NCI-H526 (cell line): ENCODE data around the gene PUM1.
A peak's percentile ranks its signal among the peaks of the same experiment; 100 is the strongest.
"Not testable (repeated sequence)": the region's sequence is repeated elsewhere in the genome, so short reads cannot be mapped to it uniquely, and the experiment has no call there.

Experiments used
- DNase-seq, 2 experiments: peaks; one replicate each; lab custom pipeline; 2025; lab: John Stamatoyannopoulos, UW

Gene PUM1

GRCh38 chr1:31064111-31064717 lies 1.3 kb downstream of the PUM1 start:
- peak in 1 of 2 experiments; percentile 55 for DNase-seq

DNA sequence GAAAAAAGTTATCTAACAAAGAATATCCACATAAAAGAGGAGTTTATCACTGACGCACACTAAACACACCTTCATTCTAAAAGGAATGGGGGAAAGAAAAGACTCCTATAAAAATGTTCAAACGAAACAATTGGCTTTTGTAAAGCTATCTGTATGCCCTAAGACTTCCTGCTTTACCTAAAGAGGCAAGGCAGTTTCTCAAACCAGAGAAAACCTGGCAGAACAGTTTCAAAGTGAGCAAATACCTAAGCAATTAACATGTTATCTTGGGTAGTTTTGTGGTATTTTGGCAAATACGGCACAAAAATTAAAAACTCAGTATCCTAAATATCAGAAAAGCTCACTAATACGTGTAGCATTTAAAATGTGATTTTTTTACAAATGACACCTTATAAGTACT lies 1.9 kb downstream of the PUM1 start:
- peak; percentile 33 to 66 for DNase-seq

- no peak for DNase-seq
Observed at GRCh38 chr1:31062867-31063380, 2.6 kb downstream of the PUM1 start.

DNA sequence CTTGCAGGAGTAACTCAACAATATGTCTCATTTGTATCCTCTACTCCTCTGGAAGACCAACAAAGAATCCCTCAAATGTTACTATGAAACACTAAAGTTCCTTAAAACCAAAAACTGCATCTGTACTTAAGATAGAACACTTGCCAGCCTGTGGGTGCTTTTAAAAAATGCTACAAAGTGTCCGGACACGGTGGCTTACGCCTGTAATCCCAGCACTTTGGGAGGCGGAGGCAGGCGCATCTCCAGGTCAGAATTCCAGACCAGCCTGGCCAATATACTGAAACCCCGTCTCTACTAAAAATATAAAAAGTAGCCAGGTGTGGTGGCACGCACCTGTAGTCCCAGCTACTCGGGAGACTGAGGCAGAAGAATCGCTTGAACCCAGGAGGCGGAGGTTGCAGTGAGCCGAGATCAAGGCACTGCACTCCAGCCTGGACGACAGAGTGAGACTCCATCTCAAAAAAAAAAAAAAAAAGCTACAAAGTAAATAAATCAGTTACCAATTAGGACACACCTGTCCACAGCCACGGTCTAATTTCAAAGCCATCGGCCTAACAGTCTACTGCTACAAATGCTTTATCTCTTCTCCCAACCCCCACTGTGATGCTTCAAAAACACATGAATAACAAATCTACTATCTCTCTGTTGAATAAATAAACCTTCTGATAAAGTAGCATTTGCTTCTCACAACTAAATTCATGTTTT lies 3.2 kb downstream of the PUM1 start:
- peak; percentile 65 to 69 for DNase-seq

- no peak for DNase-seq
Observed at GRCh38 chr1:31058012-31058411, 7.5 kb downstream of the PUM1 start.

- DNase-seq = no peak
Observed at GRCh38 chr1:31055953-31056352, 9.6 kb downstream of the PUM1 start.

- no peak for DNase-seq
Observed at GRCh38 chr1:31055501-31055900, 10.0 kb downstream of the PUM1 start.

- no peak for DNase-seq
Observed at GRCh38 chr1:31054958-31055481, 10.5 kb downstream of the PUM1 start.

GRCh38 chr1:31054349-31054748 lies 11.2 kb downstream of the PUM1 start:
- no peak for DNase-seq

- not testable (repeated sequence) for DNase-seq
Observed at GRCh38 chr1:31052613-31053012, 12.9 kb downstream of the PUM1 start.

GRCh38 chr1:31051611-31052010 lies 13.9 kb downstream of the PUM1 start:
- no peak for DNase-seq

DNA sequence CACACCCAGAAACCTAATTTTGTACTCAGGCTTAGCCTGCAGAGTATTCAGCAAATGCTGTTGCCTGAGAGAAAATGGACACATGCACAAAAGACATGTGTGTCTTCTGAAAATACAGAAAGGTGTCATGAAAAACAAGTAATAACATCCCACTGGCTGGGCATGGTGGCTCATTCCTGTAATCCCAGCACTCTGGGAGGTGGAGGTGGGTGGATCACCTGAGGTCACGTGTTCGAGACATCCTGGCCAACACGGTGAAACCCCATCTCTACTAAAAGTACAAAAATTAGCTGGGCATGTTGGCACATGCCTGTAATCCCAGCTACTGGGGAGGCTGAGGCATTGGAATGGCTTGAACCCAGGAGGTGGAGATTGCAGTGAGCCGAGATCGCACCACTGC lies 18.0 kb downstream of the PUM1 start:
- not testable (repeated sequence) for DNase-seq

DNA sequence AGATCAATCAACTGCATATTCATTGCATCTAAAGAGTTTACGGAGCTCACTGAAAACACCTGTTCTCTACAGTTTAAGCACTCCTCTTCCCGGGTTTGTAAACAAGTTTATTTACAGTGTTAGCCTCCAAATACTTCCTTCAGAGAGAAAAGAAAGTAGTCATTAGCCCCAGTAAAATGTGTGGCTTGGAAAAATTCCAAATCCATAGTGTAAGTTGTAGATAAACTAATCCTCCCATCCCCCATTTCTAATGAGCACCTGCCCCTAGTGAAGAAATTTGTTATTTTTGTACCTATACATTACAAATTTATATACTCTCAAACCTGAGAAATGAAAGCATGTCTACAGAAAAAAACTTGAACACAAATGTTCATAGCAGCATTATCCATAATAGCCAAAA lies 21.9 kb downstream of the PUM1 start:
- DNase-seq = no peak

- DNase-seq = no peak
Observed at GRCh38 chr1:31042656-31043055, 22.9 kb downstream of the PUM1 start.

DNA sequence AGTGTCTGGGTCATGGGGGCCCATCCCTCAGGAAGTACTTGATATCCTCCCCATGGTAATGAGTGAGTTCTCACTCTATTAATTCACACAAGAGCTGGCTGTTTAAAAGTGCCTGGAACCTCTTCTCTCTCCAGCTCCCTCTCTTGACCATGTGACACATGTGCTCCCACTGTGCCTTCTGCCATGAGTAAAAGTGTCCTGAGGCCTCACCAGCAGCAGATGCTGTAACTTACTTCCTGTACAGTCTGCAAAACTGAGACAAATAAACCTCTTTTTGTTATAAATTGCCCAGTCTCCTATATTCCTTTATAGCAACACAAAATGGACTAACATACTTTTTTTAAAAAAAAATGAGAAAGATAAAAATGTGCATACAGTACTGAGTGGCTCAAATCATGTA lies 24.0 kb downstream of the PUM1 start:
- DNase-seq = no peak

DNA sequence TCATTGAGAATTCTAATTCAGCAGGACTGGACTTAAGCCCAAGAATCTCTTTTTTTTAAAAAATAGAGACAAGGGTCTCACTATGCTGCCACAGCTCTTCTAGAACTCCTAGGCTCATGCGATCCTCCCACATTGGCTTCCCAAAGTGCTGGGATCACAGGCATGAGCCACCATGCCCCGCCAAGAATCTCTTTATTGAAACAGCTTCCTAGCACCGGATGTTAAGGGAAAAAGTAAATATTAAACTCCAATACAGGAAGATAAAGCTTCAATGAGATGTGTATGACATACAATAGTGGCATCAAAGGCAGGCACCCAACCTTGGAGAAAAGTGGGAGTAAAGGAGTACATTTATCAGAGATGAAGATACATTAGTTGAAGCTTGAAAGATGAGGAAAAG lies 25.5 kb downstream of the PUM1 start:
- DNase-seq = no peak

DNA sequence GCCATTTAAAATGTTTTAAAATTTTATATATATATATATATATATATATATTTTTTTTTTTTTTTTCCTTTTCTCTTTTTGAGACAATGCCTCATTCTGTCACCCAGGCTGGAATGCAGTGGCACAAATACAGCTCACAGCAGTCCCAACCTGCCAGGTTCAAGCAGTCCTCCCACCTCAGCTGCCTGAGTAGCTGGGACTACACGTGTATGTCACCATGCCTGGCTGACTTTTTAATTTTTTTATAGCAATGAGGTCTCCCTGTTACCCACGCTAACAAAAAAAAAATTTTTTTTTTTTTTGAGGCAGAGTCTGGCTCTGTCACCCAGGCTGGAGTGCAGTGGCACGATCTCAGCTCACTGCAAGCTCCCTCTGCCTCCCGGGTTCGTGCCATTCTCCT lies 26.6 kb downstream of the PUM1 start:
- DNase-seq = not testable (repeated sequence)

- DNase-seq = no peak
Observed at GRCh38 chr1:31038360-31038759, 27.2 kb downstream of the PUM1 start.

GRCh38 chr1:31036749-31037500 lies 28.6 kb downstream of the PUM1 start:
- DNase-seq = no peak

- no peak for DNase-seq
Observed at GRCh38 chr1:31033598-31033997, 31.9 kb downstream of the PUM1 start.

DNA sequence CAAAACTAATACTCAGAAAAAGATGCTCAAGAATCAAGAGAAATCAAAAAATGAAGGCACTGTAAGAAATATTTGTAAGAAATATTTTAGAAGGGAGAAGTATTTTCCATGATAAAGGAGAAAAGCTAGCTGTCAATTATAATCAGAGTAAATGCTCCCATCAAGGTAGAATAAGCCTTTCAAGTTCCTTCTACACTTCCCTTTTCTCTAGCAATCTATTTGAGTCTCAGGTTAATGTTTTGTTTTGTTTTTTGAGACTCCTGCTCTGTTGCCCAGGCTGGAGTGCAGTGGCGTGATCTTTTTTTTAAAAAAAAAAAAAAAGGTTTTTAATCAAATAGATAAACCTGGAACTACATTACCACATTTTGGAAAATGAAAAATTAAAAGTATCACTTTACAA lies 33.3 kb downstream of the PUM1 start:
- DNase-seq = no peak

DNA sequence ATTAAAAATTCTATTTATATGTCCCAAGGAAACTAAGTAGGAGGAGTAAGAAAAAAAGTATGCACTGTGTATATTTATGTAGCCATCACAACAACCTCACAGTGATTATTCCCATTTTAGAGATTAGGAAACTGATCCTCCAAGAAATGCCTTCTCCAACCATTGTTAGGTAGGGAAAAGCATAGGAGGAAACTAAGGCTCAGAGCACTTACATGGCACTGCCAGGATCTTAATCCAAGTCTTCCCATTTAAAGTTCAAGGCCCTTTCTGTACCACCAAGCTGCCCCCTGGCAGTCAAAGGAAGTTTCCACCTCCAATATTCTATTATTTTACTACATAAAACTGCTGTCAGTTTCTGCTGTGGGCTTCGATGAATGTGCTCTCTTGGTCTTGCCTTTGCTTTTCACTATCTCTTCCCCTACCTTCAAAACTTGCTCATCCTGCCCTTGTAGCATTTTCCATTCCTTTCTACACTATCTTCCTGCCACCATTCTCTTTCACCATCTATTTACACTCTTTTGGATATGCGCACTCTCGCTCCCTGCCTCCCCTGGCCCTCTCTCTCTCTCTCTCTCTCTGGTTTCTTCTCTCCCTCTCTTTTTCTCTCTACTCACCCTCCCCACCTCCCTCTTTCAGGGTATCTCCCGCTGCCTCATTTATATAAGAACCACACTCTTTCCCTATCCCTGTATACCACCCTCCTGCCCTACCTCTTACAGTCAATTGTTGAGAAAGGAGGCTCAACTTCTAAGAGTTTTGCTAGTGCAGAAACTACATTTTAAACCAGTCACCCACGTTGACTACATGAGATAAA lies 34.0 kb downstream of the PUM1 start:
- DNase-seq = no peak
